Measurements from ENCODE around the gene ROBO1. TPM values are rescaled to one million over a fixed set of nuclear protein-coding genes. Genes with fewer than 3 reads are reported as not detected.
"Not testable (repeated sequence)": the region's sequence is repeated elsewhere in the genome, so short reads cannot be mapped to it uniquely, and the experiment has no call there.

The ROBO1 gene
- total RNA-seq, 4 donors from 2014 or later = 25.0 to 42.6 (median 35.7) TPM

GRCh38 chr3:79310016-79310415 lies 457.8 kb downstream of the ROBO1 start:
- Histone ChIP-seq H3K4me1 (peaks cover 0 to 16% (median 0%) of the 10 kb centered on the region in 3 donors), H3K27ac (no peak overlapping the region), H3K36me3 (no peaks in the 10 kb centered on the region), H3K9me3 (no peaks in the 10 kb centered on the region), H3K27me3 (no peaks in the 10 kb centered on the region), H3K4me3 (no peak overlapping the region)
- intact Hi-C loops (cut with DNase I) = no loop called here
- TF ChIP-seq POLR2A (IDR thresholded peaks at IDR 0.05) (no peak), CTCF (IDR thresholded peaks at IDR 0.05) (no peak)
- DNase-seq = no peak
- 82 to 100% methylated on average over 1 of the region's 1 CpG for WGBS, 2 donors

GRCh38 chr3:79306934-79307570 lies 460.7 kb downstream of the ROBO1 start:
- intact Hi-C loops (cut with DNase I) = no loop called here
- H3K9me3 ChIP-seq = no peaks in the 10 kb centered on the region
- no peak overlapping the region for H3K27ac ChIP-seq
- no peaks in the 10 kb centered on the region for H3K27me3 ChIP-seq
- 13 to 36% methylated on average over 1 of the region's 1 CpG for WGBS, 2 donors
- TF ChIP-seq POLR2A (IDR thresholded peaks at IDR 0.05) = no peak
- TF ChIP-seq CTCF (IDR thresholded peaks at IDR 0.05) = no peak
- H3K4me1 ChIP-seq = no peaks in the 10 kb centered on the region
- no peaks in the 10 kb centered on the region for H3K36me3 ChIP-seq
- no peak overlapping the region for H3K4me3 ChIP-seq
- DNase-seq = no peak

GRCh38 chr3:79299949-79300635 lies 467.7 kb downstream of the ROBO1 start:
- 94% methylated on average over 5 of the region's 40 CpGs for WGBS, 2 donors
- H3K27me3 ChIP-seq; H3K27ac ChIP-seq; H3K4me3 ChIP-seq; intact Hi-C loops (cut with DNase I); DNase-seq; H3K9me3 ChIP-seq; H3K36me3 ChIP-seq: not testable (repeated sequence)
- peaks cover 0 to 21% (median 0%) of the 10 kb centered on the region in 3 donors for H3K4me1 ChIP-seq

GRCh38 chr3:79297245-79297960 lies 470.4 kb downstream of the ROBO1 start:
- no peak overlapping the region for H3K4me3 ChIP-seq
- peak overlapping the region in 1 of 4 donors; percentile 19 for H3K27ac ChIP-seq
- no peak for TF ChIP-seq CTCF (IDR thresholded peaks at IDR 0.05)
- TF ChIP-seq POLR2A (IDR thresholded peaks at IDR 0.05) = no peak
- WGBS, 2 donors = 15 to 17% methylated on average over 1 of the region's 1 CpG
- intact Hi-C loops (cut with DNase I) = no loop called here
- no peak for DNase-seq
- peaks cover 0 to 5% (median 0%) of the 10 kb centered on the region in 3 donors for H3K9me3 ChIP-seq
- H3K36me3 ChIP-seq = no peaks in the 10 kb centered on the region
- H3K4me1 ChIP-seq = peaks cover 0 to 21% (median 0%) of the 10 kb centered on the region in 3 donors
- no peaks in the 10 kb centered on the region for H3K27me3 ChIP-seq

GRCh38 chr3:79286882-79287281 lies 480.9 kb downstream of the ROBO1 start:
- WGBS, 2 donors = 87 to 89% methylated on average over 3 of the region's 3 CpGs
- no peak overlapping the region for H3K4me3 ChIP-seq
- H3K27me3 ChIP-seq = no peaks in the 10 kb centered on the region
- H3K36me3 ChIP-seq = no peaks in the 10 kb centered on the region
- TF ChIP-seq CTCF (IDR thresholded peaks at IDR 0.05) (no peak), POLR2A (IDR thresholded peaks at IDR 0.05) (no peak)
- intact Hi-C loops (cut with DNase I) = no loop called here
- DNase-seq = no peak
- H3K4me1 ChIP-seq = no peaks in the 10 kb centered on the region
- no peak overlapping the region for H3K27ac ChIP-seq
- no peaks in the 10 kb centered on the region for H3K9me3 ChIP-seq
